NCI-H2171 (cell line): ENCODE measurements around the gene MPND.

ENCODE experiments used
- DNase-seq: peaks from one replicate; lab custom pipeline; 2025; lab: John Stamatoyannopoulos, UW

MPND gene

GRCh38 chr19:4379383-4380253 is 36.3 kb downstream of the MPND start:
- peak; percentile 83 for DNase-seq

- DNase-seq = no peak
Observed at GRCh38 chr19:4380254-4380727, 36.9 kb downstream of the MPND start.

DNA sequence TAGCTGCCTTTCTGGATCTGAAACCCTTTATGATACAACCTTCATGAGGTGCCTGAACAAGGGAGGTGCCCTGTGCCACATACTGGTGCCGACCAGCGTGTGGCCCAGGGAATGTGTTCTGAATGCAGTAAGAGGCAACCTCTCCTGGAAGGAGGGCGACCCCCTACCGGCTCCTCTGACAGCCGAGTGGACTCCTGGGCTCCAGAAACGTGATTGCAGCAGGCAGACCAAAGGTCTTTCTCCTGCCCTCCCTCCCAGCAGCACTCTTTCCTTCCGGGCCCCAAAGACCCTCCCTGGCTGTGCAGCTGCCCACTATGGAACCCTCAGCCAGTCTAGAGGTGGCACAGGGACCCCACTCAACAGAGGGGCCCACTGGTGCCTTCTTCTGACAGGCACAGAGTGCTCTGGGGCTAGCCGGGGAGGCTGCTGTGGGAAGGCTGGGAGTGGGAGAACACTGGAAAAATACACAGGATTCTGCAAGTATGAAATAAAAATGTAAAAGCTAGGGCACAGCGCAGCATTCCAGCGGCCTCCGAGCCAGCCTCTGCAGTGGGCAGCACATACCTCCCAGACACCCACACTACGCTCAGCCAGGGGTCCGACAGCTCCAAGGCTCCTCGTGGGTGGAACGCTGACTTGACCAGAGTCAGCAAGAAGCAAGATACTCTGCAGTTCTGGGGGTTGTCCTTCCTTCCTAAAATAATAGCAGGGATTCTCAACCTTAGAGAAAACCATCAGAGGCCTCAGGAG is 42.1 kb downstream of the MPND start:
- DNase-seq = no peak

GRCh38 chr19:4386041-4386782 is 42.9 kb downstream of the MPND start:
- no peak for DNase-seq

- DNase-seq = no peak
Observed at GRCh38 chr19:4388337-4389063, 45.1 kb downstream of the MPND start.

DNA sequence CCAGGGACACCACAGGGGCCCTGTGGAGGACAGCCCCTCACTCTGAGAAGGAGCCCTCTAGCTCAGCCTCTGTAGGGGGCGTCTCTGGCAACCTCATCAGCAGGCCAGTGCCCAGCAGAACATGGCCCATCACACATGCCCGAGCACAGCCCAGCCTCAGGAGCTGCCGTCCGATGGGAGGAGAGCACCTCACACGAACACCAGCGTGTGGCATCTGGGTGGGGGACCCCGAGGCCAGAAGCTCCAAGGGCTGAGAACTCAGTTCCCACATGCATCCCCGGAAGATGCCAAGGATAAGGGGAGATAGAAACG is 45.7 kb downstream of the MPND start:
- no peak for DNase-seq

- no peak for DNase-seq
Observed at GRCh38 chr19:4389511-4390016, 46.2 kb downstream of the MPND start.

- DNase-seq = no peak
Observed at GRCh38 chr19:4390017-4390566, 46.7 kb downstream of the MPND start.

GRCh38 chr19:4390567-4391305 is 47.4 kb downstream of the MPND start:
- peak; percentile 50 for DNase-seq

- DNase-seq = no peak
Observed at GRCh38 chr19:4391306-4391693, 47.9 kb downstream of the MPND start.

- no peak for DNase-seq
Observed at GRCh38 chr19:4391701-4392483, 48.5 kb downstream of the MPND start.

DNA sequence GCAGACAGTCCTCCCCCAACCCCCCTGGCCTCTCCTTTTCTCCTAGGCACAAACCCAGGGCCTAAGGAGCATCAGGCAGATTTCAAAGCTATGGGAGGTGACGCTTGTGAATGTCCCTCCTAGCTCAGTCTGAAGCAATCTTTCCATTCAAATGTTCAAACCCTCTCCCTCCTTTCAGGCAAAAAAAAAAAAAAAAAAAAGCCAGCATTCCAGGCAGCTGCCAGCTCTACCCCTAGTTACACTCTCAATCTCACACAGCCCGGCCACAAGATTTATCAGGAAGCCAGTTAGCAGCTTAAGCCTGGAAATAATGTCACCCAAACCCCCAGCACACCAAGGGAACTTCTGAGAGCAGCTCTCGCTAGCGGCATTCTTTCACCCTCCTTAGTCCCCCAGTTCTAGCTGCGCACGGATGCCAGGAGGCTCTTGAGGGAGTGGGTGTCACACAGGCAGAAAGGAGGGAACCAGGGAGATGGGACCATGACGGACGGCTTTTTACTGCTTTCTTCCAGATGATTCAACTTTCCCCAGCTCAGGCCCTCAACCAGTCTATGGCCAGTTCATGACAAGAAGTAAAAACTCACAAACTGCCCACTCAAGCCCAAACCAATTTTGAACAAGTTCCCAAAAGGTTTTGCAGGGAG is 50.7 kb downstream of the MPND start:
- DNase-seq = no peak

DNA sequence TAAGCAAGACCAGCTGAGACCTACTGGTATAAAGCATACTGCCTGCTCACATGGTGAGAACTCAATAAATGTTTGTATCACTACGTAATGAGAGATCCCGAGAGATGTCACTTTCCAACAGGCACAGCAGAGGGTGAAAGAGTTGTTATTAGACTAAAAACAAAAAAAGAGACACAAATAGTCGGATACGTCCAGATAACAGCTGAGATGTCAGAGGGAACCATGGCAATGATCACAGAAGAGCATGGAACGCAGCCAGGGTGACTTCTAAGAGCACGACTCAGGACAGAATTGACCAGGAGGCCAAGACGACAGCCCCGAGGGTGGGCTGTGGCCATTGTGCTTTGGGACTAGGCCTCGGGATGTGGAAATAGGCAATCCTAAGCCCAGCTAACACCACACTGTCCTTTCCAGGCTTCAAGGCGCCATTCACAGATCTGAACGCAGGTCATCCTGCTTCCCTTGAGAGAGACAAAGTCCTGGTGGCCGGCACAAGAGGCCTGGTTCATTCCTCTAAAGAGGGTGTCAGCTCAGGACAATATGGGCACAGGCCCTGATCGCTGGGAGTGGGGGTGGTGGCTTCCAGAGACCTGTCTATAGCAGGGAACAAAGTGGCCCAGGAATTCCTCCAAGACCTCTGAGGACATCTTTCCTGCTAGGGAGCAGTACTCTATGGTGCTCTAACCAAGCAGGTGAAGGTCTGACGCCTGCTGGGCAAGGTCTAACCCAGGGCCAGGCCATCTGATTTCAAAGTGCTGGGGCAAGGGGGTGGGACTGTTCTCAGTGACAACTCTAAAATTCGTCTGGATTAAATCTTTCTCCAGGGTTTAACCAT is 53.8 kb downstream of the MPND start:
- no peak for DNase-seq

- DNase-seq = no peak
Observed at GRCh38 chr19:4399812-4400134, 56.4 kb downstream of the MPND start.

- DNase-seq = peak; percentile 95
Observed at GRCh38 chr19:4400135-4400936, 57.0 kb downstream of the MPND start, which contains the start of gene SH3GL1. Gene SH3GL1, minus strand, starts transcription at chr19:4400547. Its CDS starts 179 bp downstream, at chr19:4400368.

GRCh38 chr19:4401769-4402170 is 58.4 kb downstream of the MPND start:
- DNase-seq = no peak

GRCh38 chr19:4402171-4403004 is 59.0 kb downstream of the MPND start, which contains the start of gene CHAF1A:
Gene CHAF1A, plus strand, starts transcription at chr19:4402640. Its CDS starts 123 bp downstream, at chr19:4402763.
- peak; percentile 100 for DNase-seq
